Dedifferentiated amniotic fluid mesenchymal stem cell (primary cell): ENCODE measurements around the gene METTL26.
A peak's percentile ranks its signal among the peaks of the same experiment; 100 is the strongest.

ENCODE experiments used
- DNase-seq: peaks from one replicate; pipeline ENCODE4 v3.0.0-alpha.2; 2016; ENCODE audit errors: extremely low spot score

The METTL26 gene

DNA sequence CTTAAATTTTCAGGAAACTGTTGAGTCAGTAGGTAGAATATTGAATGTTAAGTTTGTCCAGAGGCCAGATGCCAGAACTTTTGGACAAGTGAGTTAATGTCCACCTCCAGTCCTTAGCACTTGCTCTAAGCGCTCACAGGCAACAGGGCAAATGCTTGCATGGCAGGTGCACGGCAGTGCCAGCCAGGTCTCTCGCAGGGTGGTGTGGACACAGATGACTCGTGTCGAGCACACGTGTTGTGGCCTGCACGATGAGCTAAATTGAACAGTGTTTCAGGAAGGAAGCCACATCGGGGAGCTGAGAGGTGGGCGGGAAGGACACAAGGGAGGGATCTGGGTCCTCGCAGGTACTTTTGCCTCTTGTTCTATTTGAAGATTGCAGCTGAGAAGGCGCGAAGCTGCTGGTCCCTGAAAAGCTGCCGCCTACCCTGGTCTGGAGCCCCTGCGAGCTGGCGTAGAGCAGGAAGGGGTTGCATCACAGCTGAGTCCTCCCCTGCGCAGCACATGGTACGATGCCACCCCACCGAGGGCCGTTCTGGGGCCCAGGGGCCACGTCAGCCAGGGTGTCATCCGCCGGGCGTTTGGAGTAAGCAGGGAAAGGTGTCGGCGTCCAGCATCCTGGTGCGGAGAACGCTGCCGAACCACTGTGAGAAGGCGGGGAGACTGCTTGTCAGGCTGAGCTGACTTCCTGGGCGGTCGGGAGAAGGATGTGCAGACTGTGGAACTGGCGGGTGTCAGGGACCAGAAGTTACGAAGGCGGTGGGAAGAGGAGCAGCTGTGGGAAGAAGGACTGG lies 40.0 kb downstream of the METTL26 start:
- DNase-seq = no peak

DNA sequence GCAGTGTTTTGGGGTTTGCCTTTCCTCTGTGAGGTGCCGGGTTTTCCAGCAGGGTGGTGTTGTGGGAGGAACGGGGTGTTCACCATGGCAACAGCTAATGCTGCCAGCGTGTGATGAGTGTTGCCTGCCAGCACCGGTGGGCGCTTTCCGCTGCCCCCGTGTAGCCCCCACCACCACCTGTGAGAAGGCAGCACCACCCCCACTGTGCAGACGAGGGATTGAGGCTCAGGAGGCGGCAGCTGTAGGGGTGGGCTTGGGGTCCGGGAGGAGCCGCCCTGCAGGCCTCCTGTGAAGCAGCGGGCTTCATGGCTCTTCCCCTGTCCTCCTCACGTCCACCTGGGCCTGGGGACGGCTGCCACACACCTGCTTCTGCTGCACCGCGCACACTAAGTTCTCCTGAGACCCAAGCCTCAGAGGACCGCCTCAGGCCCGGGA lies 41.0 kb downstream of the METTL26 start:
- DNase-seq = no peak

DNA sequence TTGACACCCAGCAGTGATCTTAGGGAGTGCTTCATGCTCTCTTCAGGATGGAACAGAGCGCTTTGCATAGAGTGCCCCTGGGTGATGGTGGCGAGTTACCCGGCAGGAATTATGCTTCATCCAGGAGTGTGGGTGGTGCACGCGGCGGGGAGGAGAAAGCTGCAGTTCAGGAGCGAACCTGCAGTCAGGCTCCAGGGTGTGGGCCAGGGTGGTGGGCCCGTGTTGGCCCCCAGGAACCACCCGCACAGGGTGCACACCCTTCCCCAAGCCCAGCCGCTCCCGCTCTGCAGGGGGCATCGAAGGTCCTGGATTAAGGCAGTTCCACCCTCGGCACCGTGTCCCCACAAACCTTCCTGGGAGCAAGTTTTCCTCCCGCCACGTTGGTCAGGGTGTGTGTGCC lies 42.3 kb downstream of the METTL26 start:
- no peak for DNase-seq

GRCh38 chr16:593406-593805 lies 42.7 kb downstream of the METTL26 start:
- DNase-seq = no peak

DNA sequence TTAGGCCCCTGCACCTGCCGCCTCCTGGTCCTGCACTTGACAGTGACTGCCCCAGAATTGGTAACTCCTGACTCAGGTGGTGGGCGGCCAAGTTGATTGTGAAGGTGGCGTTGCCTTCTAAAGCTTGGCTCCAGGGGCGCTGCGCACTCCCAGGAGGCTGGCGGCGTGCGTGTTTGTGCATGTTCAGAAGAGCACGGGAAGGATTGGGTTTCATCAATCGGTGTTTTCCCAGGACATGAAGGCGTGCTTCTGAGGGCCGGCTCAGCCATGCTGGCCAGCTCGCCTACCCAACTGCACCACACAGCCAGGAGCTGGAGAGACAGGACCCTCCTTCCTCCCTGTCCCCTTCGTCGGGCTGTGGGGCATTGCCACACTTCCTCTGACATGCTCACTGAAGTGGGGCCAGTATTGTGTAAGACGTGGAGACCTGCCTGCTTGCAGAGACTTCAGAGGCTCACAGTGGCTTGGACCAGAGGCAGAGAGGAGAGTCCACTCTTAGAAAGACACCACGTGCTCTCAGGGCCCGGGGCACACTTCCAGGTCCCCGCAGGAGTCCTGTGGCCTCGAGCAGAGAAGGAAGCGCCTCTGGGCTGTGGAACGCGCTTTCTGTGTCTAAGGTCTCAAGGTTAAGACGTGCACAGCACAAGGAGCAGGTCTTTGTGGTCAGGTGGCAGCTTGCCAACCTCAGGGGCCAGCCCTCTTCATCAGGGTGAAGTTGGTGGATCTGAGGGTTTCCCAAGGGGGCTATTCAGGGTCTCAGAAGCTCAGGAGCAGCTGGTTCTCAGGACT lies 43.4 kb downstream of the METTL26 start:
- DNase-seq = no peak

- no peak for DNase-seq
These were observed 44.1 kb downstream of the METTL26 start for GRCh38 chr16:591892-592517.

- DNase-seq = no peak
These were observed 44.9 kb downstream of the METTL26 start for GRCh38 chr16:591231-591630.

GRCh38 chr16:590815-591200 lies 45.3 kb downstream of the METTL26 start:
- no peak for DNase-seq

DNA sequence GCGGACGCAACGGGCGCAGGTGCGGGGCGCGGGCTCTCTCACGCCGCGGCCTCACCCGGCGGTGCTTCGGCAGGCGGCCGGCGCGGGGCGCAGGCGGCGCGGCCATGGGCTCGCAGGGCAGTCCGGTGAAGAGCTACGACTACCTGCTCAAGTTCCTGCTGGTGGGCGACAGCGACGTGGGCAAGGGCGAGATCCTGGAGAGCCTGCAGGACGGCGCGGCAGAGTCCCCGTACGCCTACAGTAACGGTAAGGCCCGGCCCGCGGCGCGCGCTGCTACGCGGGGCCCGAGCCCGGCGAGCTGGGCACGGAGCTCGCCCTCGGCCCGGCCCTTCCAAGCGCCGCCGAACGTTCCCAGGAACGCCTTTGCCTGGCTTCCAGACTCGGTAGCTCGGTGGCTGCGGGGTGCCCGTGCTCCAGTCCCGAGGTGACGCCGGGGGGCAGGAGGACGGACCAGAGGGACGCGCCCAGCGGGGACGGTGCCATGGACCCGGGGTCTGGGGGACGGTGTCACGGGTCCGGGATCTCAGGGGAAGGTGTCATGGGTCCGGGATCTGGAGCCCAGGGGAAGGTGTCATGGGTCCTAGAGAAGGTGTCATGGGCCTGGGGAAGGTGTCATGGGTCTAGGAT lies 45.8 kb downstream of the METTL26 start:
- DNase-seq = peak; percentile 16

GRCh38 chr16:589658-590187 lies 46.4 kb downstream of the METTL26 start, which contains the start of gene RAB40C:
Gene RAB40C, plus strand, starts transcription at chr16:590066. Its CDS starts 226 bp downstream, at chr16:590292.
- DNase-seq = peak; percentile 95

DNA sequence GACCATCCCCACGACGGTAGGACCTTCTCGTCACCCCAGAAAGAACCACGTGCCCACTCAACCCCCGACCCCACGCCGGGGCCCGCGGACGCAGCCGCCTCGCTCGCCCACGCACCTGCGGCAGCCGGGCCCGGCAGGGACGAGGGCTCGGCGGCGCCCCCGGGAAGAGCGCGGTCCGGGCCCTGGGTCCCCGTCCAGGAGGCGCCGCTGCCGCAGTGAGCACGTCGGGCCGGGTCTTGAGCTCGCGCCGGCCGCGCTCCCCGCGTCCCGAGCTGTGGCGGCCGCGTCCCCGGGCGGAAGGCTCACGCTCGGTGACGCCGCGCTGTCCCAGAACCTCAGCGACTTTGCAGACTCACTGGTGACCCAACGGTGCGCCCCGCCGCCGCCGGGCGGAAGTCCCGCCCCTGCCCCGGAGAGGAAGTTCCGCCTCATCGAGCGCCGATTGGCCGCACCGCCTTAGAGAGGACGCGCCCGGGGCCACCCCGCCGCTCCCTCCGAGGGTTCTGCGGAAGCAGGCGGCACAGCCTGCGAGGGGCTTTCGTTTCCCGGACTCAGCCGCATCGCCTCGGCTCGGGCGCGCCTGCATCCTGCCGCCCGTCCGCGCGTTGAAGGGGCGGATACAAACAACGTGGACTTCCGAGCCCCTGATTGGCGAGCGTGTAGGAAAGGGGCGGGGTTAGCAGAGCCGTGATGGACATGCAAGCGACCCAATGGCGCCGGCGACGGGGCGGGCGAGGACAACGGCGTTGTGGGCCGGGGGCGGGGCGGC lies 47.0 kb downstream of the METTL26 start:
- DNase-seq = peak; percentile 95

GRCh38 chr16:588639-588888 lies 47.5 kb downstream of the METTL26 start:
- DNase-seq = peak; percentile 58

GRCh38 chr16:586645-587590 lies 49.2 kb downstream of the METTL26 start:
- no peak for DNase-seq

- DNase-seq = no peak
These were observed 50.0 kb downstream of the METTL26 start for GRCh38 chr16:586047-586644.

DNA sequence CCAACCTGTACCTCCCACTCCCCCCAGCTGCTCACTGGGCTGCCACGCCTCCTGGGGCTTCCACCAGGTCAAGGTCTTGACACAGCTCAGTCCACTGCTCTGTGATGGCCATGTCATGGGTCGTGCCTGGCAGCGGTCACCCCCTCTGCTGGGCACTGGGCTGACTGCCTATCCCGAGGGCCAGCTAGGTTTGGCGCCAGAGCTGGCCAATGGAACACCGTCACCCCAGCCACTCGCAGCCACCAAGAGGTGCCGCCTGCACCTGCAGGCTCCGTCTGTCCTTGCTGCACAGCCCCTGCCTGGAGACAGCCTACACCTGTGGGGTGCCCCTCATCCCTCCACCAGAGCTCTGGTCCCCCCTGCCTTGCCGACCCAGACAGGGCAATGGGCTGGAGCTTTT lies 50.8 kb downstream of the METTL26 start:
- DNase-seq = no peak
